Measurements from ENCODE around the gene HACD1.

DNA sequence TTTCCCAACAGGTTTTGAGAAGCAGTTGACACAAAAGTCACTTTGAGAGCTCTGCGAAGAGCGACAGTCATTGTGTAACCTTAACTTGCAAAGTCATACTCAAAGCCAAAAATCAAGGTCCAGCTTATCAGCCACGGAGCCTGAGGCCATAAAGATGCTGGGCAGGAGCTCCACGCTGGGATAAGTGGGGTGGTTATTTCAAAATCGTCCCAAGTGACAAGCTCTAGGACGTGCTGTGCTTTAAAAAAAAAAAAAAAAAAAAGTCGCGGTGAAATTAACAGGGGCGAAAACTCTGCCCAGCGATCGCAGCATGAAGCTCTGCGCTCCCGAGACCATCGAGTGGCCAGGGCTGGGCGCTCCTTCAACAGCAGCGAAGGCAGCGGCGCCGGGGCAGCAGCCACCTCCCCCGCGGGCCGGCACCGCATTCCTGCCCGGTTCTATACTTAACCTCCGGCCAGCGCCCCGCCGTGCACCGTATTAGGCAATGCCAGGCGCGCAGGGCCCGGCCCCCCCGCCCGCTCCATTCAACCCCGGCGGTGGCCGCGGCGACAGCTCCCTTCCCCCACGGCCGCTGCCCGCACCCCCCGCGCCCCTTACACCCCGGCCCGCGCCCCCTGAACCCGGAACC is 657 bp downstream of the HACD1 start:
- TF ChIP-seq, protein P1, sequence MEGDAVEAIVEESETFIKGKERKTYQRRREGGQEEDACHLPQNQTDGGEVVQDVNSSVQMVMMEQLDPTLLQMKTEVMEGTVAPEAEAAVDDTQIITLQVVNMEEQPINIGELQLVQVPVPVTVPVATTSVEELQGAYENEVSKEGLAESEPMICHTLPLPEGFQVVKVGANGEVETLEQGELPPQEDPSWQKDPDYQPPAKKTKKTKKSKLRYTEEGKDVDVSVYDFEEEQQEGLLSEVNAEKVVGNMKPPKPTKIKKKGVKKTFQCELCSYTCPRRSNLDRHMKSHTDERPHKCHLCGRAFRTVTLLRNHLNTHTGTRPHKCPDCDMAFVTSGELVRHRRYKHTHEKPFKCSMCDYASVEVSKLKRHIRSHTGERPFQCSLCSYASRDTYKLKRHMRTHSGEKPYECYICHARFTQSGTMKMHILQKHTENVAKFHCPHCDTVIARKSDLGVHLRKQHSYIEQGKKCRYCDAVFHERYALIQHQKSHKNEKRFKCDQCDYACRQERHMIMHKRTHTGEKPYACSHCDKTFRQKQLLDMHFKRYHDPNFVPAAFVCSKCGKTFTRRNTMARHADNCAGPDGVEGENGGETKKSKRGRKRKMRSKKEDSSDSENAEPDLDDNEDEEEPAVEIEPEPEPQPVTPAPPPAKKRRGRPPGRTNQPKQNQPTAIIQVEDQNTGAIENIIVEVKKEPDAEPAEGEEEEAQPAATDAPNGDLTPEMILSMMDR (conservative IDR thresholded peaks at IDR 0.05; ENCODE audit: low read length): no peak
- no peak for TF ChIP-seq EZH2phosphoT487 (IDR thresholded peaks at IDR 0.05; ENCODE audit: borderline replicate concordance)

All from Loucy (cell line).